ENCODE measurements around the gene KRR1. TPM values are rescaled to one million over a fixed set of nuclear protein-coding genes. Genes with fewer than 3 reads are reported as not detected.
"Not testable (repeated sequence)": the region's sequence is repeated elsewhere in the genome, so short reads cannot be mapped to it uniquely, and the experiment has no call there.

KRR1 gene
- total RNA-seq, 1 donor, result 45.6 TPM

- H2AFZ ChIP-seq (ENCODE audit: low read length), result peak overlapping the region; percentile 9
- H3K4me2 ChIP-seq (ENCODE audit: insufficient read depth, low read length), result no peak overlapping the region
- no peaks in the 10 kb centered on the region for H3K36me3 ChIP-seq (ENCODE audit: insufficient read depth, low read length)
These were observed 37.3 kb downstream of the KRR1 start for GRCh38 chr12:75474116-75474515.

GRCh38 chr12:75471902-75472890 lies 39.2 kb downstream of the KRR1 start:
- Histone ChIP-seq H3K27me3 (ENCODE audit: insufficient read depth, low read length) (no peaks in the 10 kb centered on the region), H3K79me2 (ENCODE audit: insufficient read depth, low read length) (no peaks in the 10 kb centered on the region), H3K4me2 (ENCODE audit: insufficient read depth, low read length) (no peak overlapping the region), H3K4me1 (ENCODE audit: insufficient read depth, low read length) (no peaks in the 10 kb centered on the region), H2AFZ (ENCODE audit: low read length) (peak overlapping the region; percentile 67), H3K9me3 (ENCODE audit: low read depth, low read length) (no peaks in the 10 kb centered on the region), H3K36me3 (ENCODE audit: insufficient read depth, low read length) (no peaks in the 10 kb centered on the region), H4K20me1 (ENCODE audit: insufficient read depth, low read length) (no peaks in the 10 kb centered on the region), H3K27ac (ENCODE audit: low read depth, low read length) (no peak overlapping the region), H3K4me3 (ENCODE audit: insufficient read depth, low read length) (no peak overlapping the region)
- DNase-seq (ENCODE audit: insufficient read length, low spot score, missing footprints), result no peak
- TF ChIP-seq CTCF (IDR thresholded peaks at IDR 0.05; ENCODE audit: extremely low read depth, low read depth, low read length), result no peak

More at GRCh38 chr12:75474116-75474515, 37.3 kb downstream of the KRR1 start:
- H3K27me3 ChIP-seq (ENCODE audit: insufficient read depth, low read length), result no peaks in the 10 kb centered on the region
- H4K20me1 ChIP-seq (ENCODE audit: insufficient read depth, low read length), result no peaks in the 10 kb centered on the region
- DNase-seq (ENCODE audit: insufficient read length, low spot score, missing footprints), result no peak
- no peaks in the 10 kb centered on the region for H3K79me2 ChIP-seq (ENCODE audit: insufficient read depth, low read length)
- no peak overlapping the region for H3K4me3 ChIP-seq (ENCODE audit: insufficient read depth, low read length)
- H3K9me3 ChIP-seq (ENCODE audit: low read depth, low read length), result no peaks in the 10 kb centered on the region
- no peak for TF ChIP-seq CTCF (IDR thresholded peaks at IDR 0.05; ENCODE audit: extremely low read depth, low read depth, low read length)
- no peak overlapping the region for H3K27ac ChIP-seq (ENCODE audit: low read depth, low read length)
- peaks cover 14% of the 10 kb centered on the region for H3K4me1 ChIP-seq (ENCODE audit: insufficient read depth, low read length)

GRCh38 chr12:75460204-75460603 lies 51.2 kb downstream of the KRR1 start:
- H2AFZ ChIP-seq (ENCODE audit: low read length), result no peak overlapping the region
- no peak overlapping the region for H3K4me2 ChIP-seq (ENCODE audit: insufficient read depth, low read length)
- no peaks in the 10 kb centered on the region for H3K9me3 ChIP-seq (ENCODE audit: low read depth, low read length)
- H3K27ac ChIP-seq (ENCODE audit: low read depth, low read length), result no peak overlapping the region
- H3K36me3 ChIP-seq (ENCODE audit: insufficient read depth, low read length), result no peaks in the 10 kb centered on the region
- no peaks in the 10 kb centered on the region for H3K4me1 ChIP-seq (ENCODE audit: insufficient read depth, low read length)
- no peaks in the 10 kb centered on the region for H3K79me2 ChIP-seq (ENCODE audit: insufficient read depth, low read length)
- H3K27me3 ChIP-seq (ENCODE audit: insufficient read depth, low read length), result no peaks in the 10 kb centered on the region
- no peaks in the 10 kb centered on the region for H4K20me1 ChIP-seq (ENCODE audit: insufficient read depth, low read length)
- TF ChIP-seq CTCF (IDR thresholded peaks at IDR 0.05; ENCODE audit: extremely low read depth, low read depth, low read length), result no peak
- DNase-seq (ENCODE audit: insufficient read length, low spot score, missing footprints), result no peak
- H3K4me3 ChIP-seq (ENCODE audit: insufficient read depth, low read length), result no peak overlapping the region

GRCh38 chr12:75459755-75460154 lies 51.7 kb downstream of the KRR1 start:
- no peak overlapping the region for H3K4me3 ChIP-seq (ENCODE audit: insufficient read depth, low read length)
- H4K20me1 ChIP-seq (ENCODE audit: insufficient read depth, low read length), result no peaks in the 10 kb centered on the region
- no peak for TF ChIP-seq CTCF (IDR thresholded peaks at IDR 0.05; ENCODE audit: extremely low read depth, low read depth, low read length)
- no peak overlapping the region for H3K27ac ChIP-seq (ENCODE audit: low read depth, low read length)
- no peaks in the 10 kb centered on the region for H3K4me1 ChIP-seq (ENCODE audit: insufficient read depth, low read length)
- no peaks in the 10 kb centered on the region for H3K27me3 ChIP-seq (ENCODE audit: insufficient read depth, low read length)
- no peaks in the 10 kb centered on the region for H3K36me3 ChIP-seq (ENCODE audit: insufficient read depth, low read length)
- no peak for DNase-seq (ENCODE audit: insufficient read length, low spot score, missing footprints)
- H3K79me2 ChIP-seq (ENCODE audit: insufficient read depth, low read length), result no peaks in the 10 kb centered on the region
- H3K9me3 ChIP-seq (ENCODE audit: low read depth, low read length), result no peaks in the 10 kb centered on the region
- H2AFZ ChIP-seq (ENCODE audit: low read length), result no peak overlapping the region
- H3K4me2 ChIP-seq (ENCODE audit: insufficient read depth, low read length), result no peak overlapping the region

GRCh38 chr12:75457866-75458265 lies 53.5 kb downstream of the KRR1 start:
- H3K9me3 ChIP-seq (ENCODE audit: low read depth, low read length); H3K27ac ChIP-seq (ENCODE audit: low read depth, low read length); H3K79me2 ChIP-seq (ENCODE audit: insufficient read depth, low read length); DNase-seq (ENCODE audit: insufficient read length, low spot score, missing footprints); H3K4me2 ChIP-seq (ENCODE audit: insufficient read depth, low read length); H4K20me1 ChIP-seq (ENCODE audit: insufficient read depth, low read length); H2AFZ ChIP-seq (ENCODE audit: low read length); H3K27me3 ChIP-seq (ENCODE audit: insufficient read depth, low read length); H3K36me3 ChIP-seq (ENCODE audit: insufficient read depth, low read length); H3K4me1 ChIP-seq (ENCODE audit: insufficient read depth, low read length); H3K4me3 ChIP-seq (ENCODE audit: insufficient read depth, low read length): not testable (repeated sequence)

Data from osteoblast (primary cell).